Activated CD4-positive, alpha-beta T cell treated with anti-CD3 and anti-CD28 coated beads for 48 hours (primary cell): ENCODE measurements around the gene B9D1.

Source experiments
- DNase-seq: peaks from one replicate; pipeline ENCODE4 v3.0.0-alpha.2; 2020

The B9D1 gene, protein sequence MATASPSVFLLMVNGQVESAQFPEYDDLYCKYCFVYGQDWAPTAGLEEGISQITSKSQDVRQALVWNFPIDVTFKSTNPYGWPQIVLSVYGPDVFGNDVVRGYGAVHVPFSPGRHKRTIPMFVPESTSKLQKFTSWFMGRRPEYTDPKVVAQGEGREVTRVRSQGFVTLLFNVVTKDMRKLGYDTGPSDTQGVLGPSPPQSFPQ

DNA sequence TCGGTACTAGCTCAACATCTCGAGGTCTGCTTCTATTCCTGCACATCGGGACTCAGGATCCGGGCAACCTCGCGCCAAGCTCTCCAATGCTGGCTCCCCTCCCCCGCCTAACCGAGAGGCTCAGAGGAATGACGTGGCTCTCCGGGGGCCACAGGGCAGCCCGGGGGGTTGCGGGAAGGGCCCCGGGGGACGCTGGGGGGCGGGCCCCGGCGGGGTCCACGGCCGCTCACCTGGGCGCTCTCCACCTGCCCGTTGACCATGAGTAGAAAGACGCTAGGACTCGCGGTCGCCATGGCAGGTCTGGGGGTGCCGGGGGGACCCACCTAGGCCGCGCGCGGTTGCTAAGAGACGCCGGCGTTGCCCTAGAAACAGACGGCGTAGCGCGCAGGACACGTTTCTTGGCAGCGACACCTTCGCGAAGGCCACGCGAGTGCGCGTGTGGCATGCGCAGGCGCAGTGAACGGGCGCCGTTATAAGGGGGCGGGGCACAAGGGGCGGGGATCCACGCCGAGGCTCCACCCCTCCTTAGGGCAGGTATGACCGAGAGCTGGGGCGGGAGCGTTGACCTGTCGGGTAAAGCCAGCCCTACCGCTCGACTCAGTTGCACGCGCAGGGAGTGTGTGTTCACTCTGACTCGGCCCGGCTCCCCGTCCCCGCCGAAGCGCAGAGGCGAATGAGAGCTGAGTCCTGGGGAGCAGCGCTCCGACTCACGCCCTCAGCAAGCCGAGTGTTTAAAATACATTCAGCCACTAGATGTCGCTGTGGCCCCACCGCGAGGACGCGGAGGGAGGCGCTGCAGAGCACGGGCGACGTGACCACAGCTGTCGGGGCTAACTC, at the start of gene B9D1:
B9D1 (minus strand) TSS at position 447 of the 837 bp plus-strand sequence; CDS start at position 293, 154 bp downstream.
- peak; percentile 93 for DNase-seq

DNA sequence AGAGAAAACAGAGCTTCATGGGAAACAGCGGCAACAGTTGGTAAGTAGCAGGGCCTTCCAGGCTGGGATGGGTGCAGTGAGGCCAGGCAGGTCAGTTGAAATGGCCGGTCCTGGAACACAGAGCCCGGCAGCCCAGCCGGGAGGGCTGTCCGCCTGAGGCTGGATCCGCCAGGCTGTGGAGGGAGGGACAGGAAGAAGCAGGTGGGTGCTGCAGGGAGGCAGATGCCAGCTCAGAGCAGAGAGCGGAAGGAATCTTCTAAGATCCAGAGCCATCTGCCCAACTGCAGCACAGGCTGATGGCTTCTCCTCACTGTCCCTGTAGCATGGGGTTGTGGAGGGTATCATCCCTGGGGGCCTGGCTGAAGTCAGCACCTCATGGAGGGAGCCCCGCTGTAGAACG, 49.1 kb upstream of the B9D1 start:
- DNase-seq = no peak

DNA sequence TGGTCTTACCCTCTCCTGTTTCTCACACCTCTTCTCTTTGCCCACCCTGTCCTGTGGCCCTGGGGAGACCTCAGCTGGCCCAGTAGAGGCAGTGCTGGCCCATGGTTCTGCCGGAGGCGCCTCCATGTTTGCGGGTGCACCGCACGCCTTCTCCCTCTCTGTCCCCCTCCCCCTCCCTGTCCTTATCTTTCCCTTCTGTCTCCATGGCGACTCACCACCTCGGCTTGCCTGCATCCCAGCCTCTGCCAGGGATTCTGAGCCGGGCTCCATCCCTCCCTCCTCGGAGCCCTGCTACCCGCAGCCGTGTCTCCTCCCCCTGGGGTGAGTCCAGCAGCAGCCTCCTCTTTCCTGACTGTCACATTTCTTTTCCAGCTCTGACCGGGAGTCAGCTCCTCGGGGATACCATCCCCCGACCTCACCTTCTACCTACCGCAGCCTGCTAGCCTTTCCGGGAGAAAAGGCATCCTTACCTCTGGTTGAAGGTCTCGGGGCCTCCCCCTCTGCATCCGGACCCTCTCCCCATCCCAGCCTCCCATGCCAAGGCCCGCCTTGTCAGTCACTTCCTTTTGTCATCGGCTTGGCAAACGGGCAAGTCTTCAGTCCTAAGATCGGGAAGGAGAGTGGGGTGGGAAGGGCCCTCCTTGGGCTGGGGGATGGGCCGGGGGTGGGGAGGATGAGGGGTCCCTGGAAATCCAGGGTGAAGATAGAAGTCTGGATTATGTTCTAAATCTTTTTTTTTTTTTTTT, 48.5 kb upstream of the B9D1 start, which contains the start of gene RNF112:
RNF112 (plus strand) TSS at position 358 of the 746 bp plus-strand sequence; CDS start at position 535, 177 bp downstream.
- DNase-seq = no peak

DNA sequence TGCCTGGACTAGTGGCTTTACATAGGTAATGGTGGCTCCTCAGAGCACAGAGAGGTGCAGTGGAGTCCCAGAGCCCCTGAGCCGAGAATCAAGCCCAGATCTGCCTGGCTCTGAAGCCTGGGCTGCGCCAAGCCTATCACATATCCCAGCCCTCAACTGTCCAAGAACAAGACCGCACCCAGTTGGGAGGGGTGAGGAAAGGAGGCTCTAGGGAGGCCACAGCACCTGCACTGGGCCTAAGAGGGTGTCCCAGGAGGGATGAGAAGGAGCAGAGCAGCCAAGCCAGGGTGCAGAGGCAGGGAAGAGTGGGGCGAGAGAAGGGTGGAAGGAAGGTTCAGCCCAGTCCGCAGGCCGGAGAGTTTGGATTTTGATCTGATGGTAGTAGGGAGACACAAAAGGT, 47.6 kb upstream of the B9D1 start:
- DNase-seq = no peak

DNA sequence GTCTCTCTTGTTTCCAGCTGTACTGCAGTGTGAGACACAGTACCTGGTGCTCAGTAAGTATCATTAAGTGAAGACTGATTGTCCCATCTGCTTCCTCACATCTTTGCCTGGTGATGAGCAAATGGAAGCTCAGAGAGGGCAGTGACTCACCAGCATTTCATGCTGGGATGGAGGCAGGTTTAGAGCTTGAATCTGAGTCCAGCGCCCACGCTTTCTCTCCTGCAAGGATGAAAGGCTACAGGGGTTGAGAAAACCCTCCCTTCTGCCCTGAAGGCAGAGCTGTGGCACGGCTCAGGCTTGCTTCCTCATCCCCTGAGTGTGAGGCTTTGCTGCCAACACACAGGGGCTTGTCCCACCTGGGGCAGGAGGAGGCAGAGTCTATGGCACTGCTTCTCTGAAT, 47.0 kb upstream of the B9D1 start:
- peak; percentile 44 for DNase-seq

DNA sequence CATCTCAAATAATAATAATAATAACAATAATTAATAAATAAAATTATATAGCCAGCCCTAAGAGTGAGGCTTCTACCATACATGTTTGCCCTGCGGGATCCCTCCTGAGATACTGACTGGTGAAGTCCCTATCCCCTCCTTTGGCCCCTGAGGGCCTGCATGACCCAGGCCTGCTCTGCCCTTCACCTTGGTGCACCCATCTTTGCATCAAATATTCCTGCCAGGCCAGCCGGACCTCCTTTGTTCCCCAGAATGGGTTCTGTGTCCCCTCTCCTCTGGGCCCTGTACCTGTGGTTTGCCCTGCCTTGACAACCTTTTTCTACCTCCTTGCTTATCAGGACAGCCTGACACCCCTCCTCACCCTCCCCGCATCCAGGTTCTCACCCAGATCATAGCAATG, 46.5 kb upstream of the B9D1 start:
- DNase-seq = no peak

DNA sequence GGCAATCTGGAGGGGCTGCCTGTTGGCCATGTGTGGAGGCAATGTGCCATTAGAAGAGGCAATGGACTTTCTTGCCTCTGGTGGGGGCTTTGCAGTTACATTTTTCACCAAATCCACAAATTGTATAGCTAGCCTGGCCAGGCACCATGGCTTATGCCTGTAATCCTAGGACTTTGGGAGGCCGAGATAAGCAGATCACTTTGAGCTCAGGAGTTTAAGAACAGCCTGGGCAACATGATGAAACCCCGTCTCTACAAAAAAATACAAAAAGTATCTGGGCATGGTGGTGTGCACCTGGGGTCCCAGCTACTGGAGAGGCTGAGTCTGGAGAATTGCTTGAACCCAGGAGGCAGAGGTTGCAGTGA, 45.8 kb upstream of the B9D1 start:
- no peak for DNase-seq

DNA sequence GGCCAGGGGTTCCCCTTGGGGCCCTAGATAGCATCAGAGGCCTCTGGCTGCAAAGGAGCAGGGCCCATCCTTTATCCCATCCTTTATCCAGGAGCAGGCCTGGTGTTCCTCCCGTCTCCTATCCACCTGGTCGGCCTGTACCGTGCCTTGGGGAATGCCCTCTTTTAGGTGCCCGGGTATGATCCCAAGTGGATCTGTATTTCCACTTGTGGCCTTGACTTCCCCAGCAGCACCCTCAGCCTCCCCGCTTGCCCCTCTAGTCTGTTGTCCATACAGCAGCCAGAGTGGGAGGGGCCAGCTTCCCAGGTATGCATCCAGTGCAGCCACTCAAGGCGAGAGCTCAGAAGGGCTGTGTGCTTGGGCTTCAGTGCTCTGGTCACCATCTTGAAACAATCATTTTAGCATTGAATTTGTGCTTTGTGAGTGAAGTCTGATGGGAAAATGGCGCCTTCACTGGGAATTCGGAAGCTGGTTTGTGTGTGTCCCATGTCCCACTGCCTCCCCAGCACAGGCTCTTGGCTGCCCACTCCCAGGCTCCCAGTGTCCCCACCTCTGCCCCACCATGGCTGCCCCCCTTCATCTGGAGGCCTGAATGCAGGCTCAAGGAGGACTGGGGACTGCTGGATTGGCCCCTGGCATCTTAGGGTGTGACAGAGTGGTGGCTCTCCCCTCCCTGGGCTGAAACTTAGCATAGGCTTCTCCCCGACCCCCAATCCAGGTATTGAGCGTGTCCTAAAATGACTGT, 45.2 kb upstream of the B9D1 start:
- no peak for DNase-seq

DNA sequence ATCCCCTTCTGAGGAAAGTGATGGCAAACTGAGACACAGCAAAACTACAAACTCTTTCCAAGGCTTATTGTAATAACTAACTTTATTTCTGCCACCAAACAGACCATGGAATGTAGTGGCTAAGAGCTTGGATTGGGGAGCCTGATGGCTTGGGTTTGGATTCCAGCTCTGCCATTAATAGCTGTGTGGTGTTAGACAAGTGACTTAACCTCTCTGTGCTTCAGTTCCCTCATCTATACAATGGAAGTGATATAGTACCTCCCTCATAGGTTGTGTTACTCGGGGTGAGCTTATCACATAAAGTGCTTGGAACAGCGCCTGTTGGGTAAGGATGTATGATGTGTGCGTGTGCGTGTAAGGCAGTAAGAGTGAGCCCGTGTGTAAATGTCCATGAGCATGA, 42.6 kb upstream of the B9D1 start:
- DNase-seq = no peak

DNA sequence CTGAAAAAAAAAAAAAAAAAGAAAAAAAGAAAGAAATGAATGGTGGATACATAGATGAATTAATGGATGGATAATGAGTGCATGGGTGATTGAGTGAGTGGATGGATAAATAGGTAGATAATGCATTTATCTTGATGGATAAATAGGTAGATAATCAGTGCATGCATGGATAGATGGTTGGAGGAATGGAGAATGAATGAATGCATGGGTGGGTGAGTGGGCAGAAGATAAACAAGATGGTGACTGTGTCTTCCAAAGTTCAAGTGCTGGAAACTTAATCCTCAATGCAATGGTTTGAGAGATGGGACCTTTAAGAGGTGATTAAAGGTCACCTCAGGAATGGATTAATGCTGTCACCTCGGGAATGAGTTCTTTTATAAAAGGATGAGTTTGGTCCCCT, 41.7 kb upstream of the B9D1 start:
- no peak for DNase-seq

DNA sequence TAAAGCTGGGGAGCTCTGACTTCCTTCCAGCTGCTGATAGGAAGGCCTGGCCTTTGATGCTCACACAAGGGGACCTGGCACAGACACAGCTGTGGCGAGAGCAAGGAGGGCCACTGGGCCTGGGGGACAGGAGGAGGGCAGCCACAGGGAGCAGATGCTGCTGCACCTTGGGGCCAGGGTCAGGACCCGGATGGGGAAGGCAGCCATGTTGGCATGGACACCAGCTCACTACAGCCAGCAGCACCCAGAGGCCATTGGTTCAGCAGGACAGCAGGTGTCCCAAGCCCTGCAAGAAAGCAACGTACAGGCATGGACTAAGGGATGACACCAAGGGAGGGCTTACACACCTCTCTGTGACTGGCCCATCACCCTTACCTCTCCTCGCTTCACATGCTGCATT, 40.5 kb upstream of the B9D1 start:
- no peak for DNase-seq

DNA sequence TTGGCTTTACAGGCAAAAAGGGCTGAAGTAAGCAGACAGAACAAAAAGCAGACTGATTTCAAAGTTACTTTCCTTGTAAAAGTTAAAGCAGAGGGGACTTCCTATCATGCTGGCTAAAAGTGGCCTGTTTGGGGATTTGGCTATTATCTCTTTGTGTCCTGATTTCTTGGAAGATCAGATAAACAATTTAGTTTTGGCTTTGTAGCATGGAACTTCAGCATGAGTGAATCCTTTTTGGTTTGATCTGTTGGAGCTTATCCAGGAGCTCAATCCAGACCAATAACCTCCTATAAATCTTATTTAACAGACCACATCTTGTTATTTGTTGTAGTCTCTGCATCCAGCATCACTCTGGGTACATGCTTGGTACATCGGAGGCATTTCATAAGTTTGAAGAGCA, 39.6 kb upstream of the B9D1 start:
- no peak for DNase-seq

DNA sequence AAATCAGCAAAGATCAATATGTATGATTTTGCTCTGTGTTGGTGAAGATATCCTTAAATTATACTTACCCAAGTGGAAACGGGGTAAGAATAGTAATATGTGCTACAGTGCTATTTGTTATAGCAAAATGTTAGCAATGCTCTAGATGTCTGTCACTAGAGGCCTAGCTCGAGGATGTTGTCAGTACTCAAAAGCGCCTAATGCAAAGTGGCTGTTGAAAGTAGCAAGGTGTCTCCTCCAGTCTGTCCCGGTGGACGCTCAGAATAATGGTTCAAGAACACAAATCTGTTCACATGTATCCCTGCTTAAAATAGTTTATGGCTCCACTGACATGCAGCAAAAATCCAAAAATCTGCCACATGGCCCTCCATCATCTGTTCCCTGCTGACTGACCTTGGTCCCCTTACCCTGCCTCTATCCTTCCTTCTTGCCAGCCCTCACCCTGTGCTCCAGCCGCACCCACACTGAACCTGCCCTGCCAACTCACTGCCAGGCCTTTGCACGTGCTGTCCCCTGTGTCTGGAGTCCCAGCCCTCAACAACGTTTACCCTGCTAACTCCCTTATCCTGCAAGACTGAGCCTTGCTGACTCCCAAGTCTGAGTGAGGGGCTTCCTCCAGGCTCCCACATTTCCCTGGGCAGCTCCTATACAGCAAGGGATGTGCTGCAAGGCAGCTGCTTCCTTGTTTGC, 38.9 kb upstream of the B9D1 start:
- DNase-seq = no peak

DNA sequence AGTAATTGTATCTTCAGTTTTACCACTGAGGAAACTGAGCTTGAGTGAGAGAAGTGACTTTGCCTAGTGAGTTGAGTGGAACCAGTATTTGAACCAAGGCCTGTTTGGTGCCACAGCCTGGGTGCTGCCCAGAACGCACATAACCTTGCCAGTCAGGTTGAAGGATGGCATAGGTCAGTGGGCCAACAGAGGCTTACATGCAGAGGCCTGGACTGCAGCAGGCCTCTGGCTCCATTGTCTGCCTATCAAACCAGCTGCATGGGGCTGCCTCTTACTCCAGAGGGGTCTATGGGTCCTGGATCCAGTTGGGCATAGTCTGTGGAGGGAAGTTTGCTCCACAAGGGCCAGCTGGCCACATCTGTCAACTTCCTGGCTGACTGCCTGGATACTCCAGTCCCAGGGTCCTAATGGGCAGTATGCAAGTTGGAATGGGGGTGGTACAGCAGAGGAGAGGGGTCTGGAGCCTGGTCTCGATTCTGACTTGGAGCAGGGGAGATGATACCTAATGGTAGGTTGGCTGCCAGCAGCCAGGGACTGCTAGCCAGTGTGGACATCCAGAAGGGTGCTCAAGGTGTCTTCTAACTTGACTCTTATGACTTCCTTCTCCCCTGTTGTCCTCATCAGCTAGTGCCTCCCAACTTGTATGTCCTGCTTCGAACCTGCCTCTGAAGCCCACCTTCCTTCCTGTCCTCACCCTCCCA, 37.4 kb upstream of the B9D1 start:
- DNase-seq = no peak

DNA sequence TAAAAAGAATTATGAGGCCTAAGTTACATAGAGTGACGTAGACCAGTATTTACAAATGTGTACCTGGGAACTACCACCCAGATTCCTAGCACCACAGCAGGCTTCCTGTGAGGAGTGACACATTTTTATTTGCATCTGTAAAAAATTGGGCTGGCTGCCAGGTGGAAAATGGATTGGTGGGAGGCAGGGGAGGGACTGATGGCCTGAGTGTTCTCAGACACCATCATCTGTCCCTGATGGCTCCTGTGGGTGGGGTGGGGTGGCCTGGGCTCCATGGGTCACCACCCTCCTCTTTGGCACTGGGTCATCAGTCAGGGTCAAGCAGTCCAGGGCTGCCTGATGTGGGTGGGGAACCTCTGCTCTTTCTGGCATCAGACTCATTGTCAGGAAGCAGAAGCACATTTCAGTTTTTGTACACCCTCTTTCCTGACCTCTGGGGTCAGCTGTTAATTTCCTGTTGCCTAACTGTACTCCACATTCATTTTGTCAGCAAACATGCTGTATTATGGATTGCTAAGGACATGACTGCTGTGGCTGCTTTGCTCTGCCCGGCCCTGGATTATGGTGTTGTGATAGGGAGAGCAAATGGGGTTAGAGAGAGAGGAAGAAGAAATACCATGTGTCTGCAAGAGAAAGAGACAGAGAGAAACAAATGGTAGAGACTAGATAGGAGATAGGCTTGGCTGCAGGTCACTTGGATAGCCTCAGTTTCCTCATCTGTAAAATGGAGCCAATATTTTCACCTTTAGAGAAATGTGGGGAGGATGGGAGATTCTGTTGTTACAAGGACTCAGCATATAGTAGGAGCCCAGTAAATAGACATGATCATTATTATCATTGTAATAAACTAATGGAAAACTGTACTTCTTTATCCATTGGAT, 36.0 kb upstream of the B9D1 start:
- no peak for DNase-seq

DNA sequence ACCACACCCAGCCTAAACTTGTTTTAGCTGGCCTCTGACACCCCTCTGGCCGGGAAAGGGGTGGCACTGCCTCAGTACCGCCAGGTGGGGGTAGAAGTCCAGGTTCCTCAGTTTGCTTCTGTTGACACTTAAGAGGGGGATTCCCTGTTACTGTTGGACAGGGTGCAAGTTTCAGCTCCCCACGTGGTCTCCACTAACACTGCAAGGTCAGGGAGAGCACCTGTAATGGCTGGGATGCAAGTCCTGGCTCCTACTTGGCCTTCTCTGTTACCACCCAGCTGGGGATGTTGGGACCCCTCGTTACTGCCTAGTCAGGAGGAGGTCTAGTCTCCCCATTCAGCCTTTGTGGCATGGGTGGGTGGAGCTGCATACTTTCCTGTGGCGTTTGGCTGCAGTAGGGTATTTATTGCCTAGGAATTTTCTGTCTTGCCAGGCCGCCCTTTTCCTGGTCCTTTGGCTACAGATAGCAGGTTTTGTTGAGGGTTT, 35.1 kb upstream of the B9D1 start:
- DNase-seq = no peak

DNA sequence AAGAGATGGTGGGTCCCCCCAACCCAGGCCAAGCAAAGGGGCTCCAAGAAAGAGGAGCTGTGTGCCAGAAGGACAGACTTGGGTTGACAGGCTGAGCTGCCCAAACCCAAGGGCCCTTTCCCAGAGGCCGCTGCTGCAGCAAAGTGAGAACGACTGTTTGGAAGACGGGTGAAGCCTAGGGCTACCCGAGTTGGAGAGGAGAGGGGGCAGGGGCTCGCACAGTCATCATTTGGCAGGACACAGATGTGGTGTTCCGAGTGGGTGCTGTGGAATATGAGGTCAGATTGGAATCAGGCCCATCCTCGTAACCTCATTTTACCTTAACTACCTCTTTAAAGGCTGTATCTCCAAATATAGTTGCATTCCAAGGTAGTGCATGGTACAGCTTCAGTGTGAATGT, 29.8 kb upstream of the B9D1 start:
- no peak for DNase-seq

DNA sequence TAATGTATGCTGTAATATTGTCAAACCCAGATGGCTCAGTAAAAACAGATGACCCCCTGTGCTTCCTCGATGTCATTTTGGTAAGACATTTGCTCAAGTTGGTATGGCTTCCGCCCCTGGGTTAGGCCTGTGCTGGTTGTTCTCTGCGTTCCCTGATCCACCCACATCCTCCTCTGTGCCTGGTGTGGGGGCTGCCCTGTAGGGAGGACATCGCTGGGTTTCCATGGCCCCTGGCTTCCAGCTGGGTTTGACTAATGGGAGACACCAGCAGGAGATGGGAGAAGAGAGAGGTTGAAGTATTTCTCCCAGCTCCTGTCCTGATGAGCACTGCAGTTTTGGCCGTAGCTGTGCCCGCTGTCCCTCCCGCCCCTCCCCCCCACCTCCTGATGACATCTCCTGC, 28.9 kb upstream of the B9D1 start:
- DNase-seq = no peak

DNA sequence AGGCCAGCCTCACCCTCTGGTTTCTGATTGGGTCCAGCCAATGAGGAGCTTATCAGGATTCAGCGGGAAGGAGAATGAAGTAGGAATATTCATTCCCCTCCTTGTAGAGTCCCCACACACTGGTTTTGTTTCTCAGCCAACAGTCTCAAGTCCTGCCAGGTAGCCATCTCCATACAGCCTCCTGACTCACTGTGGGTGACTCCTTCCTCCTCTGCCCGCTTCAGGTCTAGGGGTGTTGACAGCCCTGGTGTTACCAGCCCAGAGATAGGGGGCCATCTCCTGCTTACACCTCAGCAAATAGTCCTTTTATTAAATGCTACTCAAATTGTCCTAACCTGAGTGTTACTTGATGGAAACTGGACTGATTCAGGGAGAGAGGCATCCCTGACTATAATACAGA, 28.4 kb upstream of the B9D1 start:
- DNase-seq = no peak
